Measurements from ENCODE around the gene PSG4.
"Not testable (repeated sequence)": the region's sequence is repeated elsewhere in the genome, so short reads cannot be mapped to it uniquely, and the experiment has no call there.

PSG4 gene

GRCh38 chr19:43207991-43208390 lies 2.6 kb upstream of the PSG4 start:
- no peak for TF ChIP-seq CTCF (IDR thresholded peaks at IDR 0.05; ENCODE audit: borderline replicate concordance, insufficient read depth, low read depth, low read length)
- no peak overlapping the region for H3K4me3 ChIP-seq (ENCODE audit: low read depth, low read length)

GRCh38 chr19:43207174-43207573 lies 1.7 kb upstream of the PSG4 start:
- not testable (repeated sequence) for H3K4me3 ChIP-seq (ENCODE audit: low read depth, low read length)

- H3K4me3 ChIP-seq (ENCODE audit: low read depth, low read length), result not testable (repeated sequence)
These were observed 1.8 kb downstream of the PSG4 start for GRCh38 chr19:43203611-43204010.

GRCh38 chr19:43201891-43202290 lies 3.5 kb downstream of the PSG4 start:
- not testable (repeated sequence) for H3K4me3 ChIP-seq (ENCODE audit: low read depth, low read length)

GRCh38 chr19:43201337-43201801 lies 4.1 kb downstream of the PSG4 start:
- not testable (repeated sequence) for H3K4me3 ChIP-seq (ENCODE audit: low read depth, low read length)

- H3K4me3 ChIP-seq (ENCODE audit: low read depth, low read length), result not testable (repeated sequence)
These were observed 6.6 kb downstream of the PSG4 start for GRCh38 chr19:43198686-43199419.

- not testable (repeated sequence) for H3K4me3 ChIP-seq (ENCODE audit: low read depth, low read length)
These were observed 7.6 kb downstream of the PSG4 start for GRCh38 chr19:43197666-43198397.

- H3K4me3 ChIP-seq (ENCODE audit: low read depth, low read length), result not testable (repeated sequence)
These were observed 11.0 kb downstream of the PSG4 start for GRCh38 chr19:43194397-43194796.

- H3K4me3 ChIP-seq (ENCODE audit: low read depth, low read length), result not testable (repeated sequence)
These were observed 12.9 kb downstream of the PSG4 start for GRCh38 chr19:43192381-43193155.

GRCh38 chr19:43188092-43188491 lies 17.3 kb downstream of the PSG4 start:
- not testable (repeated sequence) for H3K4me3 ChIP-seq (ENCODE audit: low read depth, low read length)

GRCh38 chr19:43186311-43186935 lies 19.0 kb downstream of the PSG4 start, which contains the start of gene PSG5:
Gene PSG5 (minus strand): TSS chr19:43186536. CDS start chr19:43186405, 131 bp downstream.
- not testable (repeated sequence) for H3K4me3 ChIP-seq (ENCODE audit: low read depth, low read length)

GRCh38 chr19:43181869-43182771 lies 23.3 kb downstream of the PSG4 start:
- not testable (repeated sequence) for H3K4me3 ChIP-seq (ENCODE audit: low read depth, low read length)

- not testable (repeated sequence) for H3K4me3 ChIP-seq (ENCODE audit: low read depth, low read length)
These were observed 25.8 kb downstream of the PSG4 start for GRCh38 chr19:43179569-43180147.

GRCh38 chr19:43178577-43178976 lies 26.9 kb downstream of the PSG4 start:
- H3K4me3 ChIP-seq (ENCODE audit: low read depth, low read length), result not testable (repeated sequence)

- not testable (repeated sequence) for H3K4me3 ChIP-seq (ENCODE audit: low read depth, low read length)
These were observed 39.5 kb downstream of the PSG4 start for GRCh38 chr19:43165906-43166305.

- H3K4me3 ChIP-seq (ENCODE audit: low read depth, low read length), result not testable (repeated sequence)
These were observed 42.3 kb downstream of the PSG4 start for GRCh38 chr19:43163135-43163534.

GRCh38 chr19:43162261-43162660 lies 43.2 kb downstream of the PSG4 start:
- H3K4me3 ChIP-seq (ENCODE audit: low read depth, low read length), result not testable (repeated sequence)

All from GM12875 (cell line).